OCI-LY1 (cell line): ENCODE data around the gene GALNT14.

Source experiments
- H2AFZ ChIP-seq: fragments of 200-600 bp; sonication (generic), shearing (Covaris generic); 2 replicates; pipeline ENCODE4 v1.6.0; 2014; ENCODE audit warnings: antibody characterized with exemption, mild to moderate bottlenecking, low read length
- H3F3A ChIP-seq: fragments of 200-600 bp; sonication (generic), shearing (Covaris generic); 2 replicates; pipeline ENCODE4 v1.6.0; 2014; ENCODE audit warnings: mild to moderate bottlenecking, antibody characterized with exemption, low read length, moderate library complexity; ENCODE audit not compliant: insufficient read depth
- H3K27ac ChIP-seq: fragments of 200-600 bp; sonication (generic); 2 replicates; pipeline ENCODE4 v1.5.1; 2014; ENCODE audit warnings: low read length, mixed run types, mild to moderate bottlenecking, low read depth; ENCODE audit not compliant: poor library complexity, severe bottlenecking
- H3K27me3 ChIP-seq: fragments of 200-600 bp; sonication (generic); 2 replicates; pipeline ENCODE4 v1.6.0; 2014; ENCODE audit warnings: antibody characterized with exemption, mild to moderate bottlenecking, low read length, moderate library complexity; ENCODE audit not compliant: insufficient read depth
- H3K36me3 ChIP-seq: fragments of 200-600 bp; sonication (generic); 2 replicates; pipeline ENCODE4 v1.6.1; 2014; ENCODE audit warnings: mild to moderate bottlenecking, antibody characterized with exemption, low read length, moderate library complexity, mixed read lengths; ENCODE audit not compliant: insufficient read depth
- H3K4me1 ChIP-seq: fragments of 200-600 bp; sonication (generic); 2 replicates; pipeline ENCODE4 v1.5.1; 2014; ENCODE audit warnings: mild to moderate bottlenecking, low read length, moderate library complexity; ENCODE audit not compliant: insufficient read depth, severe bottlenecking
- H3K4me2 ChIP-seq: fragments of 200-600 bp; sonication (generic), shearing (Covaris generic); 2 replicates; pipeline ENCODE4 v1.6.1; 2014; ENCODE audit warnings: low read length
- H3K4me3 ChIP-seq: fragments of 200-600 bp; sonication (generic); 2 replicates; pipeline ENCODE4 v1.5.1; 2014; ENCODE audit warnings: low read length, low read depth, mild to moderate bottlenecking, mixed read lengths; ENCODE audit not compliant: poor library complexity, severe bottlenecking
- H3K79me2 ChIP-seq: fragments of 200-600 bp; shearing (Covaris generic); 2 replicates; pipeline ENCODE4 v1.6.1; 2016; ENCODE audit warnings: mixed run types, low read length, mixed read lengths; ENCODE audit not compliant: insufficient read depth
- H3K9ac ChIP-seq: fragments of 200-600 bp; sonication (generic), shearing (Covaris generic); 2 replicates; pipeline ENCODE4 v1.6.1; 2014; ENCODE audit warnings: mild to moderate bottlenecking, low read length, mixed read lengths
- H3K9me2 ChIP-seq: fragments of 200-600 bp; sonication (generic), shearing (Covaris generic); 2 replicates; pipeline ENCODE4 v1.6.1; 2014; ENCODE audit warnings: low read depth, mild to moderate bottlenecking, low read length, mixed read lengths
- H3K9me3 ChIP-seq: fragments of 200-600 bp; shearing (Covaris generic); 2 replicates; pipeline ENCODE4 v1.6.1; 2014; ENCODE audit warnings: low read length, mixed read lengths
- H4K20me1 ChIP-seq: fragments of 200-600 bp; sonication (generic), shearing (Covaris generic); 2 replicates; pipeline ENCODE4 v1.6.0; 2016; ENCODE audit warnings: mild to moderate bottlenecking, low read length; ENCODE audit not compliant: insufficient read depth
- CTCF ChIP-seq: fragments of 200-600 bp; sonication (generic), shearing (Covaris generic); IDR thresholded peaks from 2 replicates; pipeline ENCODE4 v1.5.1; 2017; ENCODE audit warnings: mild to moderate bottlenecking, antibody characterized with exemption, low read length, moderate library complexity, mixed read lengths
- EZH2 ChIP-seq: fragments of 200-600 bp; sonication (generic), shearing (Covaris generic); IDR thresholded peaks from 2 replicates; pipeline ENCODE4 v1.8.0; 2017; ENCODE audit warnings: borderline replicate concordance, mixed run types, mild to moderate bottlenecking, antibody characterized with exemption, low read length, moderate library complexity, mixed read lengths

GALNT14 gene

GRCh38 chr2:31107591-31108300, 30.5 kb downstream of the GALNT14 start:
- H3F3A ChIP-seq = no peaks in the 10 kb centered on the region
- no peaks in the 10 kb centered on the region for H3K4me1 ChIP-seq
- no peaks in the 10 kb centered on the region for H3K79me2 ChIP-seq
- H3K9ac ChIP-seq = no peak overlapping the region
- no peak overlapping the region for H3K4me3 ChIP-seq
- TF ChIP-seq CTCF (no peak), EZH2 (no peak)
- H3K9me3 ChIP-seq = no peaks in the 10 kb centered on the region
- H4K20me1 ChIP-seq = no peaks in the 10 kb centered on the region
- no peaks in the 10 kb centered on the region for H3K9me2 ChIP-seq
- H3K36me3 ChIP-seq = no peaks in the 10 kb centered on the region
- no peaks in the 10 kb centered on the region for H3K27me3 ChIP-seq
- no peak overlapping the region for H2AFZ ChIP-seq
- H3K4me2 ChIP-seq = no peak overlapping the region
- no peak overlapping the region for H3K27ac ChIP-seq

- Histone ChIP-seq H3K4me1 (no peaks in the 10 kb centered on the region), H3K27me3 (no peaks in the 10 kb centered on the region), H3K4me3 (no peak overlapping the region), H3K4me2 (no peak overlapping the region), H3K36me3 (no peaks in the 10 kb centered on the region), H3F3A (no peaks in the 10 kb centered on the region), H3K9me2 (no peaks in the 10 kb centered on the region), H3K9me3 (no peaks in the 10 kb centered on the region), H3K27ac (no peak overlapping the region), H2AFZ (no peak overlapping the region), H3K9ac (no peak overlapping the region), H4K20me1 (no peaks in the 10 kb centered on the region), H3K79me2 (no peaks in the 10 kb centered on the region)
- TF ChIP-seq EZH2 = no peak
- no peak for TF ChIP-seq CTCF
Measured at GRCh38 chr2:31101701-31102100, 36.5 kb downstream of the GALNT14 start.

- Histone ChIP-seq H3K36me3 (no peaks in the 10 kb centered on the region), H3K4me2 (no peak overlapping the region), H3K4me1 (no peaks in the 10 kb centered on the region), H3K27me3 (no peaks in the 10 kb centered on the region), H3K9me3 (no peaks in the 10 kb centered on the region), H3F3A (no peaks in the 10 kb centered on the region), H4K20me1 (no peaks in the 10 kb centered on the region), H3K9ac (no peak overlapping the region), H3K9me2 (no peaks in the 10 kb centered on the region), H3K79me2 (no peaks in the 10 kb centered on the region), H3K4me3 (no peak overlapping the region), H3K27ac (no peak overlapping the region), H2AFZ (no peak overlapping the region)
- TF ChIP-seq CTCF (no peak), EZH2 (no peak)
Measured at GRCh38 chr2:31097962-31098613, 40.2 kb downstream of the GALNT14 start.
